H9 (cell line): ENCODE results near the gene RALGAPB. TPM values are rescaled to one million over a fixed set of nuclear protein-coding genes. Genes with fewer than 3 reads are reported as not detected.
A peak's percentile ranks its signal among the peaks of the same experiment; 100 is the strongest.

Experiments used
- DNase-seq: peaks from one replicate; pipeline ENCODE4 v3.0.0-alpha.2; 2017
- H2AFZ ChIP-seq: one replicate; pipeline ENCODE4 v1.6.1; 2013; ENCODE audit warnings: mild to moderate bottlenecking, low read length, control low read depth, moderate library complexity
- H2AK5ac ChIP-seq: 2 replicates; pipeline ENCODE4 v1.6.1; 2013; ENCODE audit warnings: low read length, control low read depth, mixed read lengths; ENCODE audit not compliant: insufficient read length
- H2BK120ac ChIP-seq: one replicate; pipeline ENCODE4 v1.6.1; 2013; ENCODE audit warnings: low read depth, mild to moderate bottlenecking, low read length, control low read depth, inconsistent platforms; ENCODE audit not compliant: poor library complexity, severe bottlenecking
- H2BK12ac ChIP-seq: 2 replicates; pipeline ENCODE4 v1.6.1; 2013; ENCODE audit warnings: low read length, control low read depth, mixed read lengths, low read depth; ENCODE audit not compliant: insufficient read length
- H2BK15ac ChIP-seq: 2 replicates; pipeline ENCODE4 v1.6.1; 2013; ENCODE audit warnings: low read depth, low read length, control low read depth
- H2BK20ac ChIP-seq: one replicate; pipeline ENCODE4 v1.6.1; 2013; ENCODE audit warnings: low read depth, mild to moderate bottlenecking, low read length, control low read depth, inconsistent platforms; ENCODE audit not compliant: poor library complexity, severe bottlenecking
- H2BK5ac ChIP-seq: 2 replicates; pipeline ENCODE4 v1.6.1; 2013; ENCODE audit warnings: low read length, control low read depth, mixed read lengths; ENCODE audit not compliant: insufficient read length
- H3K14ac ChIP-seq: 2 replicates; pipeline ENCODE4 v1.6.1; 2013; ENCODE audit warnings: low read length, control low read depth; ENCODE audit not compliant: insufficient read depth
- H3K18ac ChIP-seq: 2 replicates; pipeline ENCODE4 v1.6.1; 2013; ENCODE audit warnings: low read depth, mild to moderate bottlenecking, mixed read lengths, low read length, control low read depth; ENCODE audit not compliant: insufficient read length
- H3K23ac ChIP-seq: 2 replicates; pipeline ENCODE4 v1.6.1; 2013; ENCODE audit warnings: low read length, control low read depth, mixed read lengths, low read depth; ENCODE audit not compliant: insufficient read length
- H3K23me2 ChIP-seq: 2 replicates; pipeline ENCODE4 v1.6.1; 2013; ENCODE audit warnings: low read depth, mild to moderate bottlenecking, mixed read lengths, low read length, control low read depth; ENCODE audit not compliant: insufficient read length, poor library complexity, severe bottlenecking
- H3K27ac ChIP-seq: 2 replicates; pipeline ENCODE4 v1.5.1; 2013; ENCODE audit warnings: low read length, control low read depth, mixed read lengths, low read depth; ENCODE audit not compliant: insufficient read length
- H3K27me3 ChIP-seq: 2 replicates; pipeline ENCODE4 v1.6.1; 2013; ENCODE audit warnings: low read length, control low read depth, inconsistent platforms; ENCODE audit not compliant: insufficient read depth
- H3K4ac ChIP-seq: 2 replicates; pipeline ENCODE4 v1.6.1; 2013; ENCODE audit warnings: low read depth, mild to moderate bottlenecking, control low read depth, inconsistent platforms, low read length, moderate library complexity
- H3K4me1 ChIP-seq: 2 replicates; pipeline ENCODE4 v1.6.1; 2013; ENCODE audit warnings: low read length, control low read depth, inconsistent platforms; ENCODE audit not compliant: insufficient read depth
- H3K4me2 ChIP-seq: 2 replicates; pipeline ENCODE4 v1.6.1; 2013; ENCODE audit warnings: low read length, control low read depth, mixed read lengths; ENCODE audit not compliant: insufficient read length, insufficient read depth
- H3K56ac ChIP-seq: 2 replicates; pipeline ENCODE4 v1.6.1; 2013; ENCODE audit warnings: low read depth, mild to moderate bottlenecking, mixed read lengths, low read length, control low read depth; ENCODE audit not compliant: insufficient read length
- H3K79me1 ChIP-seq: 2 replicates; pipeline ENCODE4 v1.6.1; 2013; ENCODE audit warnings: low read depth, mild to moderate bottlenecking, moderate library complexity, low read length, control low read depth, inconsistent platforms; ENCODE audit not compliant: insufficient read depth, poor library complexity, severe bottlenecking
- H3K79me2 ChIP-seq: 2 replicates; pipeline ENCODE4 v1.6.1; 2013; ENCODE audit warnings: low read length, control low read depth, inconsistent platforms; ENCODE audit not compliant: insufficient read depth
- H3K9ac ChIP-seq: 2 replicates; pipeline ENCODE4 v1.6.1; 2013; ENCODE audit warnings: low read length, control low read depth, mixed read lengths; ENCODE audit not compliant: insufficient read length; ENCODE audit errors: extremely low read depth
- H3K9me3 ChIP-seq: one replicate; pipeline ENCODE4 v1.6.1; 2013; ENCODE audit warnings: low read depth, low read length, inconsistent platforms; ENCODE audit not compliant: control insufficient read depth
- H3T11ph ChIP-seq: one replicate; pipeline ENCODE4 v1.6.1; 2013; ENCODE audit warnings: mild to moderate bottlenecking, low read length, control low read depth, inconsistent platforms
- H4K20me1 ChIP-seq: one replicate; pipeline ENCODE4 v1.6.1; 2013; ENCODE audit not compliant: control insufficient read depth, insufficient read length, insufficient read depth
- H4K5ac ChIP-seq: 2 replicates; pipeline ENCODE4 v1.6.1; 2013; ENCODE audit warnings: low read depth, mild to moderate bottlenecking, mixed read lengths, low read length, control low read depth; ENCODE audit not compliant: insufficient read length
- H4K8ac ChIP-seq: replicated peaks from 2 replicates; pipeline ENCODE4 v1.6.1; 2013; ENCODE audit warnings: low read length, control low read depth, mixed read lengths, low read depth; ENCODE audit not compliant: insufficient read length
- H4K91ac ChIP-seq: 2 replicates; pipeline ENCODE4 v1.6.1; 2013; ENCODE audit warnings: low read depth, mild to moderate bottlenecking, moderate library complexity, mixed read lengths, low read length, control low read depth; ENCODE audit not compliant: insufficient read length
- H3K27ac Mint-ChIP-seq, 3 experiments: 2 replicates in 2 of 3; 3 replicates in 1 of 3; pipeline ENCODE4 v1.8.0; 2020 to 2021; ENCODE audit warnings: mixed read lengths in 3 of 3, mild to moderate bottlenecking in 1 of 3, moderate library complexity in 1 of 3
- H3K27me3 Mint-ChIP-seq: 2 replicates; pipeline ENCODE4 v1.8.0; 2021; ENCODE audit warnings: low read depth, mild to moderate bottlenecking, moderate library complexity, mixed read lengths
- H3K36me3 Mint-ChIP-seq, 3 experiments: 2 replicates in 2 of 3; 3 replicates in 1 of 3; pipeline ENCODE4 v1.8.0; 2020 to 2021; ENCODE audit warnings: low read depth in 3 of 3, mixed read lengths in 3 of 3; ENCODE audit not compliant: insufficient read depth in 1 of 3
- H3K4me1 Mint-ChIP-seq, 2 experiments: 2 replicates each; pipeline ENCODE4 v1.8.0; 2020; ENCODE audit warnings: mixed read lengths in 2 of 2
- H3K4me3 Mint-ChIP-seq, 2 experiments: 2 replicates in 1 of 2; 3 replicates in 1 of 2; pipeline ENCODE4 v1.8.0; 2020 to 2021; ENCODE audit warnings: mild to moderate bottlenecking in 2 of 2, mixed read lengths in 2 of 2, moderate library complexity in 1 of 2
- H3K9me3 Mint-ChIP-seq, 2 experiments: 2 replicates in 1 of 2; 3 replicates in 1 of 2; pipeline ENCODE4 v1.8.0; 2020; ENCODE audit warnings: mild to moderate bottlenecking in 2 of 2, mixed read lengths in 2 of 2, moderate library complexity in 1 of 2
- CTCF ChIP-seq: fragments of 200-600 bp; sonication (generic); conservative IDR thresholded peaks from 3 replicates; pipeline ENCODE4 v1.8.0; 2021; ENCODE audit warnings: antibody characterized with exemption, mild to moderate bottlenecking
- whole genome bisulfite sequencing: extraction: QIAGEN DNeasy Blood & Tissue Kit; methylation state at CpG from one replicate; pipeline ENCODE4 v1.1.7; 2013; ENCODE audit warnings: missing lambda C conversion rate, low lambda C conversion rate, mixed read lengths; ENCODE audit not compliant: insufficient read length; ENCODE audit errors: extremely low coverage; 5-methylcytosine and 5-hydroxymethylcytosine counted together
- total RNA-seq: library from RNA; stranded (reverse); gene quantifications from 2 replicates; pipeline ENCODE4 v1.2.1, GENCODE V29; 2021

Gene RALGAPB
- total RNA-seq, 1 experiment from 2014 or later: 28.5 TPM

DNA sequence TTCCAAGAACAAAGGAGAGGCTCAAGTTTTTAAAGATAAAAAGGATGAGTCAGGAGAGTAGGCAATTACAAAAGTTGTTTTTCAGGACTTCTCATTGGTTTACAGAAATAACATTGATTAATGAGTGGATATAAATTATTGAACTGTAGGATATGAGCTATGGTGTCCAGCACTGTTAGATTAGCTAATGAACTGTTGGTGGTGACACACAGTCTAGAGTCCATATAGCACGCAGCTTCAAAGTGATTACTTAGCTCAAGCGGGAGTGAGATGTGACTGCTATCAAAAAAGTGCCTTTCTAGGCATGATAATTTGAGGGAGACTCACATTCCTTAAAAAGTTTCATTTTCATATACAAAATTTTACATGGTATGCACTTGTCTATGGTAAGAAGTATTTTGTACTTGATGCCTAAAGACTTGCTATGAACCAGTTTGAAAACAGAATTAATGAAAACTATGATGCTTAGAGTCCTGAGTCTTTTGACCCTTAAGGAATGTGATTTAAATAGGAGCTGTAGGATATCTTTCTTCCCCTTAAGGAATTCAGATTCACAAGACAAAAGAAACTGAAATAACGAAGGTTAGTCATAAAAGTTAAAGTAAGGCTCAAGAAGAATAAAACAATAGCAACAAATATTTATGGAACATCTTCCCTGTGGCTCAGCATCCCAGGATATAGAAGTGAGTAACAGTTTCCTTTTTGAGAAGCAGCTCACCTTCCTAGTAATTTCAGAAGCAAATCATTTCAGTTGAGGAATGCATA is 86.1 kb downstream of the RALGAPB start:
- DNase-seq: no peak
- TF ChIP-seq CTCF: no peak
- Histone ChIP-seq H3K9me3 (no peaks in the 10 kb centered on the region), H4K91ac (no peak overlapping the region), H3K23me2 (no peaks in the 10 kb centered on the region), H3K4ac (no peak overlapping the region), H4K5ac (no peak overlapping the region), H2BK120ac (no peak overlapping the region), H4K8ac (no peak overlapping the region), H3K27me3 (no peaks in the 10 kb centered on the region), H2BK15ac (no peak overlapping the region), H2BK20ac (no peak overlapping the region), H2BK12ac (no peak overlapping the region), H3K18ac (no peak overlapping the region), H3T11ph (no peak overlapping the region), H2AK5ac (no peak overlapping the region), H3K9ac (no peak overlapping the region), H3K27ac (no peak overlapping the region), H3K23ac (no peak overlapping the region), H2AFZ (no peak overlapping the region), H3K79me1 (no peaks in the 10 kb centered on the region), H3K4me2 (no peak overlapping the region), H3K14ac (no peak overlapping the region), H2BK5ac (no peak overlapping the region), H3K79me2 (no peaks in the 10 kb centered on the region), H4K20me1 (no peaks in the 10 kb centered on the region), H3K56ac (no peak overlapping the region), H3K4me1 (no peaks in the 10 kb centered on the region)
- Mint-ChIP-seq H3K36me3 (peaks cover 12 to 36% (median 24%) of the 10 kb centered on the region in 3 experiments; a peak in 6 of 7 replicates), H3K4me3 (no peak overlapping the region), H3K27ac (0 out of 7 replicates have a peak overlapping the region, but pooled peaks of 1 of the 3 experiments have one; percentile 8), H3K27me3 (no peaks in the 10 kb centered on the region), H3K9me3 (no peaks in the 10 kb centered on the region), H3K4me1 (no peaks in the 10 kb centered on the region; a peak in 1 of 4 replicates)
- no CpG with 5 or more reads among the region's 3 CpGs for WGBS
